Left hindlimb (tissue), 1 donor: ENCODE measurements around the gene LRIG1.

Experiments
- DNase-seq: peaks from one replicate; pipeline ENCODE4 v3.0.0-alpha.2; 2018

LRIG1 gene

DNA sequence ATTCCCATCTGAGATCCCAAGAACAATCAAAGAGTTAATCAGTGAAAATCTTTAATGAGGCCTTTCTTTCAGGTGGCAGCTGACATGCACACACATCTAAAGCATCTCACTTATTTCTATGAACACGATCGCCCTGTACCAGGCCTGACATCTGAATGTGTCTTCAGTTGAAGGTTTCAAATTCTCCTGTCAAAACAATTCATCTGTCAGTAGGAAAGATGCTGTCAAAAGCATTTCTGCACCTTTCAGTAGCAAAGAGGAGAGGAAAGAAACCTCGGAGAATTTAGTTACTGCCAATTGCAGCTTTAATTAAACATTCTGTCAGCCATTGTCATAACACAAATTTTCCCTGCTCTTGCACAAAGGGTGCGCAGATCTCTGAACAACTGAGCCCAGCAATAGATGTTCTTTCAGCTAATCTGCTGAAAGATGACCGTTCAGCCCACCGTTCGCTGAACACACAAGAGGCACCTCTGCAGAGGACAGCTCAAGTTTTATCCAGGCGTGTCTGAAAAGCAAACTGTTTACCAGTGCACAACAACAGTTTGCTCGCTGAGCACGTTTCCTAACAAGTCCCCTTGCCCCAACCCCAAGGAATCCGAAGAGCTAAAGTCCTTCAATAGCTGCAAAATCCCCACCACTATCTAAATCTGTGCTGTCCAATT, 34.1 kb downstream of the LRIG1 start:
- no peak for DNase-seq

DNA sequence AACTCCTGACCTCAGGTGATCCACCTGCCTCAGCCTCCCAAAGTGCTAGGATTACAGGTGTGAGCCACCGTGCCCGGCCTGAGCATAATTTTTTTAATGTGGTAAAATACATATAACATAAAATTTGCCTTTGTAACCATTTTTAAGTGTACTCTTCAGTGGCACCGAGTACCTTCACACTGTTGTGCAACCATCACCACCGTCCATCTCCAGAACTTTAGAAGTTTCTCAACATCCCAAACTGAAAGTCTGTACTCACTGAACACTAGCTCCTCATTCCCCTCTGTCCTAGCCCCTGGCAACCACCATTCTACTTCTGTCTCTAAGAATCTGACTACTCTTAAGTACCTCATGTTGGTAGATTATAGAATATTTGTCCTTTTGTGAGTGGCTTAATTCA, 35.2 kb downstream of the LRIG1 start:
- DNase-seq = no peak

DNA sequence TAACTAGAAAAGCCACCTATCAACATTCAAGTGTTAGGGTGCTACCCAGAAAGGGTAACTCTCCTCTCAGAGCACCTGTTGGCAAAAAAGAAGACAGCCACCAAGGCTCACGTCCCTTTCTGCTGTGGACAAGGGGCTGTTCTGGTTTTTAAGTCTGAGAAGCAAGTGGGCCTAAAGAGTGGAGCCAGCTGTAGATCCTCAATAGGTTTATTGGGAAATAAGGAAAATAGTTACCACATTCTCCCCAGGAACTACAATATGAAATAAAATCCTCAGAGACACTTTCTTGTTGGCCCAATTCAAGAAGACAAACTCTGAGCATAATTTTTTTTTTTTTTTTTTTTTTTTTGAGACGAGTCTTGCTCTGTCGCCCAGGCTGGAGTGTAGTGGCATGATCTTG, 35.8 kb downstream of the LRIG1 start:
- DNase-seq = no peak

DNA sequence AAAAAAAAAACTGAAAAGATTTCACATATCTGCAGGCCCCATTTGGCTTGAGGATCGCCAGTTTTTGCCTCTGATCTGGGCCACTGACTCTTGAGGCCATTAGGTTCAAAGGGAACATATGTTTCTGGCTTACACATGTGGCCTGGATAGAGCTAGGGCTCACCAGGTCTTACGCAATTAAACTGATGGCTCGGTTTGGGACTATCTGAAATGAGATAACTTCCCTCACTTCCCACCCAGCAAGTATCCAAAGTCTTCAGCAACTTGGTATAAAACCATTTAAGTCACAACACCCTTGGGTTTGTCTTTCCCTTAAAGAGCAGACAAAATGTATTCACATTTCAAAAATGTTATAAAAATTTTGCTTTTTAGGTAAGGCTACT, 36.3 kb downstream of the LRIG1 start:
- no peak for DNase-seq

DNA sequence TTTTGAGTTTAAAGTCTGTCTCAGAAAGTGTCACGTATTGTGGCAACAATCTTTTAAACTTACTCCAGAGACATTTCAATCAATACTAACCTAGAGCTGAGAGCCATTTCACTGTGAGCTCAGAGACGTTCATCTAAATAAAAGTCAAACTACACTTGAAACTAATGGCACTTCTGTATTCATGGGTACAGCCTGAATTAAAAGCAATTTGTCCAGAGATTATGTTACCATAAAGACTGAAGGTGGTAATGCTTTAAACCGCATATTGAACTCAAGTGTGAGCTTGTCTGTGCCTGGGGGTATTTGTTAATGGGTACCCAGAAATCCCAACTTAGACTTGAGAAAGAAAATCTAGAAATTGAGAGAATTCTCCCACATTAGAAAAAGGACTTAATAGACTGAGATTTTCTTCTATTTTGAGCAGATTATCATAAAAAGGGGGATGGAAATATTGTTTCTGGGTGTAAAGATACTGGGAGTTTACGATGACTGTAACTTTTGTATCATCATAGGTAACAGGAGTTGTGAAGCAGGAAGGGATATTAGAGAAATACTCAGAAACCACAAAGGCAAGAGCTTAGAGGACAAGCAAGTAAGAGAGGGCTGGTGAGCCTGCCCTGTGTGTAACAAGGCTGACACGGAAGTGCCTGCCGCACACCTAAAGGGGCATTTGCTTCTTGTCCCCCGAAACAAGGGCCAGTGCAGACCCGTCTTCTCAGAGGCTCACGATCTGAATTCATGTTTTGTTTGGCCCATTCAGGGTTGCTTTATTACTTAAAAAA, 36.9 kb downstream of the LRIG1 start:
- DNase-seq = no peak

DNA sequence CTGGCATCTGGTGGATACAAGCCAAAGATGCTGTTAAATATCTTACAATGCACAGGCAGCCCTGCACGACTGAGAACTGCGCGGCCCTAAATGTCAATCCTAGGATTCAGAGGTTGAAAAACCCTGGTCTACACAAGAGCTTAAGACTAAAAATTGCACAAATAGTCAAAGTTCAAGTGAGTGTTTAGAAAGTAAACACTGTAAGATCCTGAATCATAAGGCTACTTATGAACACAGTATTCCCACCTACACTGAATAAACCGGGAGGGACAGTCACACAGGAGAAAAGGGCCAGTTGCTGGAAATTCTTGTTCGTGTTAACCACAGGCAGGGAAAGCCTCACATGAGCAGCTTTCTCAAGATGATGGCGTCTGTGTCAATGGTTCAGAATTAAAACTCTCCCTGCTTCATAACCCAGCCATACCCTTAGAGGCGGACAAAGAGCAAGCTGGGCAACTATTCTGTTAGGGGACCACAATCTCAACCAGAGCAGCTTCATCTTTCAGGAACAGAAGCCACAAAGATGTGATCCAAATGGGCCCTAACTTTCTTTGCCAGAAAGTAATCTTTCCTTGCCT, 37.7 kb downstream of the LRIG1 start:
- DNase-seq = no peak

DNA sequence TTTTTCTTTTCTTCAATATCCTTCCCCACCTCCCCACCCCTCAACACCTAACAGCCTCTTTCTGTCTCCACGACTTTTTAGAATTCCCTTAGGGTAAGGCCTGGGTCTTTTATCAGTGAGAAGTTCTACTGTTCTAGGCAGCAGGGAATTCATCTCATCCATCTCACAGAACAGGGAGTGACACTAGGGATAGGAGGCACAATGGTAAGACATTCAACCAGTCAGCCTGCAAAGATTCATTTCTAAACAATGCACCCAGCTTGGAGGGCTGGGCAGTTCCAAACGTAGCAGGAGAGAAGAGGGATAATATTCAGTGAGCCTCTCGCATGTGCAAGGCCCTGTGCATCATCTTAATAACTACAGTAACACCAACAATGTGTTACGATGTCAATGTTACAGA, 43.6 kb downstream of the LRIG1 start:
- DNase-seq = no peak

DNA sequence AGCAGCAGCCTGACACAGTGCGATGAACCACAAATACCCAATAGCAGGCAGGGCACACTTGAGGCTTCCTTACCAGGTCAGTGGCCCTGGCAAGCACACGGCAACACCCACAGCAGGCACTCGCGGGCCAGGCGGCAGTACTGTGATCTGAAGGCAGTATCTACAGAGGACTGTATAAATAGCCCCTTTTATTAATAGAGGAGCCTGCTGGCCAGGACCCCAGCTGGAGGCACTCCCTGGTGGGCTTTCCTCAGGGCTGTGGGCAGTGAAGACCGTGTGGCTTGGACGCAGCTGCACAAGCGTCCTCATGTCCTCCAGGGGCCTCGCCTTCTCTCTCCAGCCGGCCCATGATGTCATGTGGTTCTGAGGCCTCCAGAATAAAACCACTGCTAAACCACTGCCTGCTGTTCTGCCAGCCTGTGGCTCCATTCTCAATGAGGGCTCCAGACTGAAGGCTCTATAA, 44.1 kb downstream of the LRIG1 start:
- peak; percentile 82 for DNase-seq

DNA sequence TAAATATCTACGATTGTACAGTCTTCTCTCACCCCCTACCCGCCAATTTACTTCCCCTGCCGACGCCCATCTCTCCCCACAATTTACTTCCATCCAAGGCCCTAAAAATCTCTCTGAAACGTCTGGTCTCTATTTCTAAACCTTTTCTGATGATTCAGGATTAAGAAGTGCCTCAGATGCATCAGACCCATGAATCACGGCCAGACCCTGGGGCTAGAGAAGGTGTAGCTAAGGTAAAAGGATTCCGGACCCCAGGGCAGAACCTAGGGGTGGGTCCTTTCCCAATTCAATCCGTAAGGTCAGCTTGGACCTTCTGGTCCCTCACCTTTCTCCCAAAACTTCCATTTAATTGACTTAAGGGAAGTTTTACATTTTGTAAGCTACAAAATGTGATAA, 46.4 kb downstream of the LRIG1 start:
- DNase-seq = no peak

DNA sequence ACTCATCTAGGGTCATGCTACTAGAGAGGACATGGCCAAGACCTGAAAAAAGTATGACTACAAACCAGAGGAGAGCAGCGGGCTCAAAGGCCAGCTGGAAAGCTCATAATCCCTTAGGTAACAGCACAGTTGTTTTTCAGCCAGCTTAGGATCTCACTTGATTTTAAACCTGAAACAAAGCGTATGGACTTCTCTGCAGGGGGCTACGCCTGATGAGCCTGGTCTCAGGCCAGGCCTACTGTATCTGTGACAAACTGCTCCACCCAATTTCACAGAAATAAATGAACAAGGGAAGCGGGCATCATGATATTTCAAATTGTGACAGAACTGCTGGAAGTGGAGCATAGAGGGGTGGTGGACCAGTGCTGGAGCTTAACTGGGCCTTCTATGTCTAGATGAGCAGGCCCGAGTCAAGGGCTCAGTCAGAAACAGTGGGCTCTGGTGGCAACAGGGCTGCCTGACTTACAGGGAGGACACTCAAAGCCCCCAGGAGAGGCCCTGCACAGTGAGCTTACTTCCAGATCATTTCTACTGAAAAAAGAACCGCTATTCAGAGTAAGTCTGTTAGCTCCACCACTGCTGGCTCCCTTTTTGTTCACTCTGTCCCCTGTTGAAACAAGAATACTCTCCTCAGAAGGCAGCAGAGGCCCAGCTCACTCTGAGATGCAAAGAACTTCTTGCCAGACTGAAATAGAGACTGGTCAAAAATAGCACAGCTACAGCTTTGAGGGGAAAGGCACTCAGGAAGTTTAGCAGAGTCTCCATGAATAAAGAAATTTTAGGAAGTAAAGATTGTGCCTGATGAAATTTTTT, 47.0 kb downstream of the LRIG1 start:
- no peak for DNase-seq

DNA sequence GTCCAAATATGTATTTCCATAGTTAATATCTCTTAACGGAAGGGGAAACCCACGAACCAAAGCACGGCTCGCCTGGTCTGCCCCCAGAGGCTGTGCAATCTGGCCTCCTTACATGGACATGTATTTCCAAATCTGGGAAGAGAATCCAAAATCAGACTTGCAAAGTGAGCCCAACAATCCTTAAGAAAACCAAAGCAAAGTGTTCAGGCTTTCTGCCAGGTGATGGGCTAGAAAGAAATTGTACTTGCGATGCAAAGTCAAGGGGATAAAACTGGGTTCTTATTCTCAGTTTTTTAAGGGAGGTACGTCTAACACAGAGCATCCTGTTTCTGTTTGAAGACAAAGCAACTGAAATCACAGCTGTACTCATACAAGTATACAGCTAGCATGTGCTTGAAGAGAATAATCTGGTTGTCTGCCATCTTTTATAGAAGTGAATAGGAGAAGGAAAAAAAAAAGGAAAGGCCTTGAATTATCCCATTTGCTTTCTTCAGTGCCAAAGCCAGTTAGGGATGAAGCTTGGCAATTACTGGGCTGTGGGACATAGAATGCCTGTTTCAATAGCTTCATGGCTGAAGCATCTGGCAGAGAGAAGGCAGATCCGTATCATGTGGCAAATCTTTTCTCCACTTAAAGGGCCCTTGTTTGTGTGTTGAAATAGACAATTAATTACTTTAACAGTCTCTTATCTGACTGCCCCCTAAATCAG, 48.4 kb downstream of the LRIG1 start:
- DNase-seq = peak; percentile 67

DNA sequence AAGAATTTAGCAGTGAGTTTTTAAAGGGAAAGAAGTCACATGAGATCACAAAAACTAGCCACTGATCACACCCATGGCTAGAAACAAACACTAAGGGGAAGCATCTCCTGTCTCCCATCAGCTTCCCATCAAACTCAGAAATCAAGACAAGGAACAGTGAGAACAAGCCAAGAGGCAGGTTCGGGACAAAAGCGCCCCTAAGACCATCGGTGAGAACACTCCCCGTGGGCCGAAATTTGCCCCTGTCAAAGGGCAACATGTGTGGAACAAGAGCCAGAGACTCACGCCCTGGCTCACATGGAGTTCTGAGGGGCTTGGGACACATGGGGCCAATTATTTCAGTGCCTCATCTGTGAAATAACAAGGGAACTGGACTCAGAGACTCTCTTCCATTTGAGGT, 49.1 kb downstream of the LRIG1 start:
- no peak for DNase-seq

DNA sequence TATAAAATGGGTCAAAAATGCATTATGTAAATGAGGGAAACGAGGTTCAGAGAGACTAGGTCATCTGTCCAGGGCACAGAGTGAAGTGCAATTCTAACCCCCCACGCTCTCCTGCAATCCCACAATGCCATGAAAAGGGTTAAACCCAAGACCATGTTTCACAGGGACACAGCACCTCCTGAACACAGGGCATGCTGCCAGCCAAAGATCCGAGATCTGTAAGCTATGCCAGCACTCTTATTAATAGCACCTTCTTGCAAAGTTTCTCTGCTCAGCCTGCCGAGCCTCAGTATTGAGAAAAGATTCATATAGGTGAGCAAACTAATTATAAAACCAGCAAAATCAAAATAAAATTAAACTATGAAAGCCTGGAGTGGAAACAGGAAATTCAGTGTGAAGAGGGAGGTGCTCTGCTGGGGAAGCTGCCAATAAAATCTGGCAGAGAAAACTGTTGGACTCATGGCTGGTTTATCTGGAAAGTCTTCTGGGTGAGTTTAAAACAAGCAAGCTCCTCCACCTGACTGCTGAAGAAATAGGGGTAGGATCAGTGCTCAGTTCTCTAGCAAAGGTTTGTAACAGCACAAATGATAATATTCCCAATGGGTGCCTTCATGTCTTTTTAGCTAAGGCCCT, 50.3 kb downstream of the LRIG1 start:
- DNase-seq = peak; percentile 83

DNA sequence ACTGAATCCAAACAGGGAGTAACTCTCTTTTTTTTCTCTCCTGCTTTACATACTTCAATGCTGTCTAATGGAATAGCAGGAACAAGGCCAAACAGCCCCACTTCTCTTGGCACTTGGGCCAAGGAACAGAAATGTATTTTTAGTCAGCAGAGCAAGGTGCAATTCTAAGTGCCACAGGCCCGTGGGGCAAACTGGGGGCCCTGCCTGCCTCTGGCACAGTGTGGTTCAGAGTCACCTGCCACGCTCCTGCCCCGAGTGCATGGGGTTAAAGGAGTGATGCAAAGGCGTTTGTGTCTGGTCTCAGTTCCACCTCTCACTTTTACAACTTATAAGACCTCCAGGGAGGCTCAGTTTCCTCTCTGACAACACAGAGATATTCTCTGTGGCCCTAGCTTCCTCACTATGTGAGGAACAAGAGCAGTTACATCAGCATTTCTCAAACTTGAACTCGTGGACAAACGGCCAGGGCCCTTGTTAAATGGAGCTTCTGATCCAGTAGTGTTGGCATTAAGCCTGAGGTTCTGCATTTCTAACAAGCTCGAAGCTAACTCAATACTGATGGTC, 51.3 kb downstream of the LRIG1 start:
- no peak for DNase-seq

DNA sequence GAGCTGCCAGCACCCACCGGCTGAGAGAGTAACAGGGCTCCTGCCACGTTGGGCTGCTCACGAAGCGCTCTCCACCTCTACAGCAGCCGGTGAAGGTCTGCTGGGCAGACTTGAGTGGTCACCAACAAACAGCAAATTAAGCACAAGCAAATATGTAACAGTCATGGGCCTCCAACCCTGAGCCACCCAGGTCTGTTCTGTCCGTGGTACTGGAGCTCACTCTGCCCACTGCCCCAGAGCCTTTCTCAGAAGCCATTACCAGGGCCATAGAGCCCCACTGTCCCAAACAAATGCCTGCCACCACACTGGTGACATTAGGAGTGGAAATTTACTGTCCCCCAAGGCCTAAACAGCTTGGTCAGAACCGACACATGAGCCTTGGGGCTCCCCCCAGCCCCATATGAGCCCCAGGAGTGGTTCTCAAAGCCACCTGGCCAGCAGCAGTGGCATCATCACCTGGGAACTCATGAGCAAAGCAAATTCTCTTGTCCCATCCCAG, 56.6 kb downstream of the LRIG1 start:
- DNase-seq = no peak

DNA sequence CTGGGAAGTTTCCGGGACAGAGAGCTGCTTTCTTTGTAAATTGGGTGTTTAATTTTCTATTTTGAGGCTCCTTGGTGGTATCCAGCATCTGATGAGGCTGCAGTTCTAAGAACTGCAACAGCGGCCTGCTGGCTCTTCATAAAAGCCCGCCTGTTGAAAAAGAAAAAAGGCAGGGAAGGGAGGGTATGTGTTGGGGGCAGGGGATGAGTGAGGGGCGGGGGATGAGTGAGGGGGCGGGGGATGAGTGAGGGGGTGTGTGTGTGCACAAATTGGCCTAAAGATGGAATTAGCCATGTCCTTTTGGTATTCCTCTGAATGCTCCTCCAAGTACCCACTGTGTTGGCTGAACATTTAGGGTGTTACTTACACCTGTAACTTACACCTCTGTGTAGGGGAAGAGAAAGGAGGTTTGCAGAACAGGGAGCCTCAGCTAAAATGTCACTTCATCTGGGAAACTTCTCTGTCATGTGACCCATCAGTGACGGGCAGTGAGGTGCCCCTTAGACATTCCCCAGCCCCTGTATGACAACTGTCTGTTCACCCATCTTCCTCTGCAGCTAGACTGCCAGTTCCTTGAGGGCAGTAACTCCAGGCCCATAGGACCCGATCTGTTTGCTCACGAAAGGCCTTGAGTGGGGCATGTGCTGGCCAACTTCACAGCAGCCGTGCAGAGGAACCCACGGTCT, 57.6 kb downstream of the LRIG1 start:
- no peak for DNase-seq

DNA sequence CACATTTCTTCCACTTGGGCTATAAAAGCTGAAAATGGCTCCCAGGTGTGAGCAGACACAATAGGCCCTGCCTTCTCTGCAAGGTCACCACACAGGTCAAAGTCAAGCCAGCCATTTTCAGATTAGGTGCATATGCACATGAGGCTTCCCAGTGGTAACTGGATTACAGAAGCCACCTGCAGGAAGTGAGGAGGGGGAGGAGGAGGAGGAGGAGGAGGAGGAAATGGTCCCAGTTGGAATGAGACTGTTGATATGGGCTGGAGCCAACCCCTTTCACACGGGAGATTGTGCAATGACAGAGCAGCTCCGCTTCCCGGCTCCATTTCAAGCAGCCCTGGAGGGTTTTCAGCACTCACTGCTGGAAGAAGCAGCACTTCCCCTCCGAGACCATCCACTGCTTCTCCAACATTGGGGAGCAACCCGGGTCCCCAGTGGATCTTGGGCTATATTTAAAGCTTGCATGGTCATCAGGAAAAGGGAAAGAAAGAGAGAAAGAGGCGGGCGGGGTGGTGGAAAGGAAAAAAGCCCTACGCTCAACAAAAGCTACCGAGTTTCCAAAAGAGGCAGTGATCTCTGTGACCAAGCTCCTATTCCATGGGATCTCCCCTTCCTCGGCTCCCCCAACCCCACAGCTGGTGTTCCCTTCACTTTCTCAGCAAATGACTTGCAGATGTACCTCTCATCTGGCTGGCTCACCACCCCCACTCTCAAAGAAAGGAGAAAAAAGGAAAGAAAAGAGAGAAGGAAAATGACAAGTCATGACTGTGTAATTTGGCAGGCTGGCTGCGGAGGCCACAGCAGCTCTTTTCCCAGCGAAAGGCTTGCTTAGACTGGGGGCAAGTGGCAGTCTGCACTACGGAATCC, 58.3 kb downstream of the LRIG1 start:
- DNase-seq = peak; percentile 81

DNA sequence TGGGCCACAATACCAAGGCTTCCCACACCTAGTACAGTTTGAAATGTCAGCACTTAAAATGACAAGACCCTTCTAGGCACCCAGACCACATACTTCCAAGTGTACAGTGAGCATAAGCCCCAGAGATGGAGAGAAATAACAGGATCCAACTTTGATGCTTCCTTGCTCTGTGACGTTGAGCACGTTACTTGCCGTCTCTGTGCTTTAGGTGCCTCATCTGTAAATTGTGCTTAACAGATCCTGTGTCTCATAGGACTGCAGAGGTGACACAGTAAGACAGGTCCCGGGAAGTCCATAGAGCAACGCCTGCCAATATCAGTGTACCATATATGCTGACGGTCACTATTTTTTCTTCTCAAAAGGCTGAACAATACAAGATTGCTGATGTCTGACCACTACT, 59.1 kb downstream of the LRIG1 start:
- no peak for DNase-seq

DNA sequence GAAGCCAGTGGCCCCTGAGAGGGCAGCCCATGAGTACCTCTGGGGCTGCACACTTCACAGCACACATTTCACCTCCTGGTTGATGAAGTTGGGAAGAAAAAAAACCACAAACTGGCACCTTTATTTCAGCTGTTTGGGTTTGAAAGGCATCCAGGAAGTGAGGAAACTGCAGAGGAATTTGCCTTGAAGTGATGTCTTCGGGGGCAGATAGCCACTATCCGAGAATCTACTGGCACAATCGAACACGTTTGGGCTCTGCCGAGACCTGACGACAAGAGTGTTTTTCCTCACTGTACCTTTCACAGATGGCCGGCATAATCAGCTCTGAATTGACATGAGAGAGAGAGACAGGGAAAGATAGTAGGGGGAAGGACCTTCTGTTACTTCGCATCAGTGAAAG, 59.7 kb downstream of the LRIG1 start:
- DNase-seq = no peak
